ENCODE measurements around the gene EHBP1.

Gene EHBP1

GRCh38 chr2:62923242-62923641, 217.7 kb downstream of the EHBP1 start:
- H3K4me1 Mint-ChIP-seq = no peaks in the 10 kb centered on the region
- H3K9me3 Mint-ChIP-seq = peaks cover 42% of the 10 kb centered on the region
- H3K4me3 Mint-ChIP-seq = no peak overlapping the region
- no peak for DNase-seq
- H3K27me3 Mint-ChIP-seq (ENCODE audit: low read depth, poor library complexity) = no peaks in the 10 kb centered on the region
- H3K27ac Mint-ChIP-seq = no peak overlapping the region
- TF ChIP-seq, protein P1, sequence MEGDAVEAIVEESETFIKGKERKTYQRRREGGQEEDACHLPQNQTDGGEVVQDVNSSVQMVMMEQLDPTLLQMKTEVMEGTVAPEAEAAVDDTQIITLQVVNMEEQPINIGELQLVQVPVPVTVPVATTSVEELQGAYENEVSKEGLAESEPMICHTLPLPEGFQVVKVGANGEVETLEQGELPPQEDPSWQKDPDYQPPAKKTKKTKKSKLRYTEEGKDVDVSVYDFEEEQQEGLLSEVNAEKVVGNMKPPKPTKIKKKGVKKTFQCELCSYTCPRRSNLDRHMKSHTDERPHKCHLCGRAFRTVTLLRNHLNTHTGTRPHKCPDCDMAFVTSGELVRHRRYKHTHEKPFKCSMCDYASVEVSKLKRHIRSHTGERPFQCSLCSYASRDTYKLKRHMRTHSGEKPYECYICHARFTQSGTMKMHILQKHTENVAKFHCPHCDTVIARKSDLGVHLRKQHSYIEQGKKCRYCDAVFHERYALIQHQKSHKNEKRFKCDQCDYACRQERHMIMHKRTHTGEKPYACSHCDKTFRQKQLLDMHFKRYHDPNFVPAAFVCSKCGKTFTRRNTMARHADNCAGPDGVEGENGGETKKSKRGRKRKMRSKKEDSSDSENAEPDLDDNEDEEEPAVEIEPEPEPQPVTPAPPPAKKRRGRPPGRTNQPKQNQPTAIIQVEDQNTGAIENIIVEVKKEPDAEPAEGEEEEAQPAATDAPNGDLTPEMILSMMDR (IDR thresholded peaks at IDR 0.05) = no peak
- peaks cover 46% of the 10 kb centered on the region for H3K36me3 Mint-ChIP-seq (ENCODE audit: low read depth)

- no peak for DNase-seq
- Mint-ChIP-seq H3K27me3 (ENCODE audit: low read depth, poor library complexity) (no peaks in the 10 kb centered on the region), H3K9me3 (peaks cover 42% of the 10 kb centered on the region), H3K4me1 (no peaks in the 10 kb centered on the region), H3K27ac (no peak overlapping the region), H3K4me3 (no peak overlapping the region), H3K36me3 (ENCODE audit: low read depth) (peaks cover 46% of the 10 kb centered on the region)
- TF ChIP-seq, protein P1 (IDR thresholded peaks at IDR 0.05) = no peak
Observed at GRCh38 chr2:62923881-62924280, 218.4 kb downstream of the EHBP1 start.

DNA sequence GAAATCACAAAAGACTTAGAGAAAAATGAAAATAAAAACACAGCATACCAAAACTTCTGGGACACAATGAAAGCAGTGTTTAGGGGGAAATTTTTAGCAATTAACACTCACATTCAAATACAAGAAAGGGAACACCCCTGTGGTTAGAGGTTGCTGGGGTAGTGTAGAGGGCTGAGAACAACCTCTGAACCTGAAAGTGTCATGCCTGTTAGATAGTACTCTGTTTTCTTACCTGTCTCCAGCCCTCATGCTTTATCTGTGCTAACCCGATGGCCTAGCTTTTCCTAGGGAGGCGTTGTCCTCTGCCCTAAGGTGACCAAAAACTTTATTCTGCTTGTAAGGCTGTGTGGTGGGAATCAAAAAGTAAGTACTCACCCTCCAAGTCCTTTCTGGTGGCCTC, 222.5 kb downstream of the EHBP1 start:
- Mint-ChIP-seq H3K27ac (no peak overlapping the region), H3K9me3 (peaks cover 34% of the 10 kb centered on the region), H3K36me3 (ENCODE audit: low read depth) (peaks cover 17% of the 10 kb centered on the region), H3K4me3 (no peak overlapping the region), H3K4me1 (no peaks in the 10 kb centered on the region), H3K27me3 (ENCODE audit: low read depth, poor library complexity) (peaks cover 4% of the 10 kb centered on the region)
- DNase-seq = no peak
- TF ChIP-seq, protein P1 (IDR thresholded peaks at IDR 0.05) = no peak

- peak overlapping the region; percentile 58 for H3K27ac Mint-ChIP-seq
- no peak overlapping the region for H3K4me3 Mint-ChIP-seq
Observed at GRCh38 chr2:62931536-62931935, 226.0 kb downstream of the EHBP1 start.

GRCh38 chr2:62933398-62933917, 227.9 kb downstream of the EHBP1 start:
- H3K4me3 Mint-ChIP-seq = no peak overlapping the region
- TF ChIP-seq, protein P1 (IDR thresholded peaks at IDR 0.05) = no peak
- no peak for DNase-seq
- H3K27ac Mint-ChIP-seq = no peak overlapping the region
- no peaks in the 10 kb centered on the region for H3K36me3 Mint-ChIP-seq (ENCODE audit: low read depth)
- H3K9me3 Mint-ChIP-seq = no peaks in the 10 kb centered on the region
- peaks cover 4% of the 10 kb centered on the region for H3K27me3 Mint-ChIP-seq (ENCODE audit: low read depth, poor library complexity)
- H3K4me1 Mint-ChIP-seq = no peaks in the 10 kb centered on the region

More at GRCh38 chr2:62931536-62931935, 226.0 kb downstream of the EHBP1 start:
- H3K36me3 Mint-ChIP-seq (ENCODE audit: low read depth) = no peaks in the 10 kb centered on the region
- peaks cover 4% of the 10 kb centered on the region for H3K27me3 Mint-ChIP-seq (ENCODE audit: low read depth, poor library complexity)
- no peak for DNase-seq
- H3K9me3 Mint-ChIP-seq = no peaks in the 10 kb centered on the region
- TF ChIP-seq, protein P1 (IDR thresholded peaks at IDR 0.05) = no peak
- no peaks in the 10 kb centered on the region for H3K4me1 Mint-ChIP-seq

DNA sequence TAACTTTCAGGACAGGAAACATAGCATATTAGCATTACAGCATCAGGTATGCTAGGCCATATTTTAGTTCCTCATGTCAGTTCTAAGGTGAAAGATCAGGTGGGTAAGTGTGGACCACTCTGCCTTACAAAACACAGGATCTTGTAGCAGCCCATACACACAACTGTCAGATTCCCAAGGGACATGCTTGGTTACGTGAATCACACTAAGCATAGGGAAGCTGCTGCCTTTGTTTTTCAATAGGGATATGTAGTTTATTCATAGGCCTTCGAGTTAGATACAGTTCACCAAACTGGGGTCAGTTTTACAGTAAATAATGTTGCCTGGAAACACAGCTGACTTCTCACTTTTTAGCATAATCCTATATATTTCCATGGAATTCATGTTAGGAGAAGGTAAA, 229.0 kb downstream of the EHBP1 start:
- peaks cover 4% of the 10 kb centered on the region for H3K27me3 Mint-ChIP-seq (ENCODE audit: low read depth, poor library complexity)
- no peaks in the 10 kb centered on the region for H3K4me1 Mint-ChIP-seq
- H3K36me3 Mint-ChIP-seq (ENCODE audit: low read depth) = no peaks in the 10 kb centered on the region
- no peaks in the 10 kb centered on the region for H3K9me3 Mint-ChIP-seq
- no peak overlapping the region for H3K27ac Mint-ChIP-seq
- DNase-seq = no peak
- H3K4me3 Mint-ChIP-seq = no peak overlapping the region
- TF ChIP-seq, protein P1 (IDR thresholded peaks at IDR 0.05) = no peak
